PFSK-1 (cell line): ENCODE data around the gene ITLN1.

ENCODE experiments used
- FOXP2 ChIP-seq: optimal IDR thresholded peaks from 2 replicates; pipeline ENCODE3; 2011; ENCODE audit warnings: borderline replicate concordance, control low read depth, inconsistent platforms; ENCODE audit not compliant: insufficient read depth; ENCODE audit errors: extremely low read length, extremely low read depth
- POLR2AphosphoS5 ChIP-seq: IDR thresholded peaks from 2 replicates; pipeline ENCODE4 v1.6.1; 2012; ENCODE audit warnings: low read depth, mild to moderate bottlenecking, control low read depth, low read length, moderate library complexity
- SIN3A ChIP-seq: IDR thresholded peaks from 2 replicates; pipeline ENCODE4 v1.6.1; 2012; ENCODE audit warnings: mild to moderate bottlenecking, low read length, moderate library complexity, borderline replicate concordance; ENCODE audit not compliant: insufficient read depth
- TAF1 ChIP-seq: IDR thresholded peaks from 2 replicates; pipeline ENCODE4 v1.6.1; 2012; ENCODE audit warnings: low read length, control low read depth, borderline replicate concordance; ENCODE audit not compliant: insufficient read depth
- TF ChIP-seq, protein P1 (sequence below), 2 experiments: IDR thresholded peaks; 2 replicates each; pipeline versions ENCODE4 v1.6.1 to v1.8.0; 2011 to 2012; ENCODE audit warnings: low read depth in 2 of 2, low read length in 2 of 2, control low read depth in 1 of 2, inconsistent platforms in 1 of 2, mild to moderate bottlenecking in 1 of 2, moderate library complexity in 1 of 2; ENCODE audit not compliant: insufficient read depth in 1 of 2

ITLN1 gene

DNA sequence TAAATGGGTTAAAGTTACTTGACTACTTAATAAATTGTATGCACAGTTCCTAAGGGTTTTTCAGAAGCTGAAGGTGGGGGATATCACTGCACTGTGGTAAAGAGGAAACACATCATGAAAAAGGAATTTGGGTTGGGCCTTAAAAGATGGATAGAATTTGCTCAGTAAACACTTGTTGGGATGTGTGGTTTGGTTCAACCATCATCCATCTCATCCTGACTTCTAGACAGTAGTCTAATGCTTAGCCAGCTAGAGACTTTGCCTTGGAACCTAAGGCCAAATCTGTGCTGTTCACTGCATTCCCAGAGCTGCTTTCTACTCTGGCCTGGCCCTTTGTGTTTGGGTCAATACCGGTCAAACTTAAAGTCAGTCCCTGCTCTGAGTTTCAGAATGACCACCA is 58.4 kb downstream of the ITLN1 start:
- TF ChIP-seq SIN3A, result no peak
- TF ChIP-seq POLR2AphosphoS5, result no peak
- TF ChIP-seq, protein P1, sequence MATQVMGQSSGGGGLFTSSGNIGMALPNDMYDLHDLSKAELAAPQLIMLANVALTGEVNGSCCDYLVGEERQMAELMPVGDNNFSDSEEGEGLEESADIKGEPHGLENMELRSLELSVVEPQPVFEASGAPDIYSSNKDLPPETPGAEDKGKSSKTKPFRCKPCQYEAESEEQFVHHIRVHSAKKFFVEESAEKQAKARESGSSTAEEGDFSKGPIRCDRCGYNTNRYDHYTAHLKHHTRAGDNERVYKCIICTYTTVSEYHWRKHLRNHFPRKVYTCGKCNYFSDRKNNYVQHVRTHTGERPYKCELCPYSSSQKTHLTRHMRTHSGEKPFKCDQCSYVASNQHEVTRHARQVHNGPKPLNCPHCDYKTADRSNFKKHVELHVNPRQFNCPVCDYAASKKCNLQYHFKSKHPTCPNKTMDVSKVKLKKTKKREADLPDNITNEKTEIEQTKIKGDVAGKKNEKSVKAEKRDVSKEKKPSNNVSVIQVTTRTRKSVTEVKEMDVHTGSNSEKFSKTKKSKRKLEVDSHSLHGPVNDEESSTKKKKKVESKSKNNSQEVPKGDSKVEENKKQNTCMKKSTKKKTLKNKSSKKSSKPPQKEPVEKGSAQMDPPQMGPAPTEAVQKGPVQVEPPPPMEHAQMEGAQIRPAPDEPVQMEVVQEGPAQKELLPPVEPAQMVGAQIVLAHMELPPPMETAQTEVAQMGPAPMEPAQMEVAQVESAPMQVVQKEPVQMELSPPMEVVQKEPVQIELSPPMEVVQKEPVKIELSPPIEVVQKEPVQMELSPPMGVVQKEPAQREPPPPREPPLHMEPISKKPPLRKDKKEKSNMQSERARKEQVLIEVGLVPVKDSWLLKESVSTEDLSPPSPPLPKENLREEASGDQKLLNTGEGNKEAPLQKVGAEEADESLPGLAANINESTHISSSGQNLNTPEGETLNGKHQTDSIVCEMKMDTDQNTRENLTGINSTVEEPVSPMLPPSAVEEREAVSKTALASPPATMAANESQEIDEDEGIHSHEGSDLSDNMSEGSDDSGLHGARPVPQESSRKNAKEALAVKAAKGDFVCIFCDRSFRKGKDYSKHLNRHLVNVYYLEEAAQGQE (IDR thresholded peaks at IDR 0.05; ENCODE audit: insufficient read depth in 1 of 2, low read depth in 2 of 2, low read length in 2 of 2), result no peak
- no peak for TF ChIP-seq FOXP2
- TF ChIP-seq TAF1, result no peak
